Epithelial cell of proximal tubule (primary cell): ENCODE results near the gene PTPN21. TPM values are rescaled to one million over a fixed set of nuclear protein-coding genes. Genes with fewer than 3 reads are reported as not detected.

ENCODE experiments used
- DNase-seq: peaks from one replicate; pipeline ENCODE4 v3.0.0-alpha.2; 2011; ENCODE audit warnings: low read depth
- H3K4me3 ChIP-seq: 2 replicates; pipeline ENCODE4 v1.5.1; 2011; ENCODE audit warnings: low read depth, mild to moderate bottlenecking, low read length
- CTCF ChIP-seq: conservative IDR thresholded peaks from 2 replicates; pipeline ENCODE4 v1.5.1; 2012; ENCODE audit warnings: low read depth, mild to moderate bottlenecking, low read length
- total RNA-seq: library from RNA; depleted of rRNA; stranded (reverse); fragments of >200 nt; gene quantifications from 2 replicates; pipeline ENCODE4 v1.2.3, GENCODE V29; 2015

PTPN21 gene
- total RNA-seq, 1 donor from 2014 or later: 5.9 TPM

GRCh38 chr14:88546621-88547385, 8.0 kb downstream of the PTPN21 start:
- no peak for TF ChIP-seq CTCF
- no peak for DNase-seq

GRCh38 chr14:88545256-88545655, 9.6 kb downstream of the PTPN21 start:
- TF ChIP-seq CTCF: no peak
- no peak overlapping the region for H3K4me3 ChIP-seq
- no peak for DNase-seq

More at GRCh38 chr14:88546621-88547385, 8.0 kb downstream of the PTPN21 start:
- no peak overlapping the region for H3K4me3 ChIP-seq

- no peak for TF ChIP-seq CTCF
- no peak for DNase-seq
- H3K4me3 ChIP-seq: no peak overlapping the region
These were observed 11.7 kb downstream of the PTPN21 start for GRCh38 chr14:88542857-88543795.

GRCh38 chr14:88541324-88541723, 13.5 kb downstream of the PTPN21 start:
- DNase-seq: no peak
- no peak overlapping the region for H3K4me3 ChIP-seq
- TF ChIP-seq CTCF: no peak

GRCh38 chr14:88535813-88536212, 19.0 kb downstream of the PTPN21 start:
- TF ChIP-seq CTCF: no peak
- DNase-seq: no peak
- H3K4me3 ChIP-seq: no peak overlapping the region

- no peak for DNase-seq
- no peak overlapping the region for H3K4me3 ChIP-seq
- TF ChIP-seq CTCF: no peak
These were observed 19.7 kb downstream of the PTPN21 start for GRCh38 chr14:88535149-88535548.
